GM18867 (cell line): ENCODE data around the gene SEMA4C.
A peak's percentile ranks its signal among the peaks of the same experiment; 100 is the strongest.

Experiments
- ATAC-seq: cut with Tn5 transposase; IDR thresholded peaks from one replicate; pipeline ENCODE4 v1.9.1; 2021; ENCODE audit warnings: mild to moderate bottlenecking, moderate library complexity; ENCODE audit not compliant: unreplicated experiment

Gene SEMA4C

GRCh38 chr2:96882230-96882629 lies 12.3 kb upstream of the SEMA4C start:
- no peak for ATAC-seq

DNA sequence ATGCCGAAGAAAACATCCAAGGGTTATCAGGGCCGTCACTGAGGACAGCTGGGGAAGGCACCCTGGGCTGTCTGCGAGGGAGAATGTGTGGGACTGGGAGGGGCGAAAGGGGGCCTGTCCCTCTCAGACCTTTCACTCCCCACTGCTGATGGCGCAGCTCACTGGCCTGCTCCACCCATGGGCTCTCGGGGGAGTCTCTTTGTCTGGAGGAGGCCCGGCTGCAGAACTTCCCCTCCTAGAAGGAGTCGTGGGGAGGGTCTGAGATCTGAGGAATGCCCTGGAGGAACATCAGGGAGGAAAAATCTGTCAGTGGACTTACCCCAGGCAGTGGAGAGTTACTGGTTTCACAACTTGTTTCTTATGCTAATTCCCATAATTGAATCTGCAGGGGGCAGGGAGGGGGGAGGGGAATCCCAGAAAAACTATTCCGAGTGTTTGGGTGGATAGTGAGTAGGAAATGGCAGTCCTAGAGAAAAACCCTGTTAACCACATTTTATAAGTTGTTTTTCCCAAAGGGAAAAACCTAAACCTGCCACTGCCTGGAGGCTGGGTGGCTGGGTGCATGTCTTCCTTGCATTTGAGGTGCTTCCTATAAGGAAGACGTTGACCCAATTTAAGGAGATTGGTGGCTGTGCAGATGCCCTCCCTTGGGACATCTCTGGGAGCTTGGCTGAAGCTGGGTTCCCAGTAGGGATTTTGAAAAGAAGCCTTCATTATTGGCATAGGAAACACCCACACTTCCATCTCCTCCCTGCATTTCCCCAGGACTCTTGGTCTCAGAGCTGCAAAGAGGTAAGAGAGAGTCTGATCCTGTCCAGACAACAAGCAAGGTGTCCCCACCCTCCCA lies 11.7 kb upstream of the SEMA4C start:
- no peak for ATAC-seq

DNA sequence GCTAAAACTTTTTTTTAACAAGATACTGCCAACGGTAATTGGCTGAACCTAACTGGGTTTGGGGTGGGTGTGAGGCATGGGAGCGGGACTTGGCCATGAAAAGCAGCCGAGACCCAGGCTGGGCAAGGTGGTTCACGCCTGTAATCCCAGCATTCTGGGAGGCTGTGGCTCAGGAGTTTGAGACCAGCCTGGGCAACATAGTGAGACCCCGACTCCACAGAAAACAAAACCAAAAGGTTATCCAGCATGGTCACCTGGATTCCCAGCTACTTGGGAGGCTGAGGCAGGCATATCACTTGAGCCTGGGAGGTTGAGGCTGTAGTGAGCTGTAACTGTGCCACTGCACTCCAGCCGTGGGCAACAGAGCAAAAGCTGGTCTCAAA lies 11.0 kb upstream of the SEMA4C start:
- ATAC-seq = no peak

DNA sequence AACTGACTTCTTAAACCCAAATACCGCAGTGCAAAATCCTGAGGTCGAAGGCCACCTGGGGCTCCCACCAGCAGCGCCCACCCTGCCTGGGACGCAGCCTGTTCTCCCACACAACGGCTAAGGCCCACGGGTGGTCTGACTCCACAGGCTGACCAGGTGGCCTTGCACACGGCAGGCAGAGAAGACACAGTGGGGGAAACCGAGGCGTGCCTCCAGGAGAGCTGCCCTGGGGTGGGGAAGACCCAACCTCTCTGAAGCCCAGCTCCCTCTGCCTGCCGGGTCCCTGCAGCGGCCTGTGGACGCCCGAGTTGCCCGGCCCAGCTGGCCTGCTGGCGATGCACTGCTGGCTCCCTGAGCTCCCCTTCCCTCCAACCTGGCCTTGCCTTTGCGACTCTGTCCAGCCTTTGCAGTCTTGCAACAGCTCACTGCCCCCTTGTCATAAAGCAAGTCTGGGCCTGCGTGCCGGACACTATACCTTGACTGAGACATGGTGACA lies 9.7 kb upstream of the SEMA4C start:
- no peak for ATAC-seq

- no peak for ATAC-seq
These were observed 9.1 kb upstream of the SEMA4C start for GRCh38 chr2:96878796-96879544.

DNA sequence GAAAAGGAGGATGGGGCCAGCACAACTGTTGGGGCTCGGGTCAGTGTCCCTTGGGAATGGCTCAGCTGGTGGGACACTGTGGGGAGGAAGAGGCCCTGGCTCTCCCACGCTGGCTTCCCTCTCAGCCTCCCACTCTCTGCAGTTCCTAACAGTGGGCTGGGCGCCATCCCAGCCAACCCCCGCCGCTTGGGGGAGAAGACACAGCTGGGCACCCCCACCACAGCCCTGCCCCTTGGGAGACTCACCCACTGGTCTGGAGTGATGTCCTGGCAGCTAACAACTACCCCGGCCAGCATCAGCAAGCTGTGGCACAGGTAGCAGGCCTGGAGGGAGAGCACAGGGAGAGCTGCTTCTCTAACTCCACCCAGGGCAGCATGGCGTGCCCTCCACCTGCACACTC lies 8.3 kb upstream of the SEMA4C start:
- no peak for ATAC-seq

DNA sequence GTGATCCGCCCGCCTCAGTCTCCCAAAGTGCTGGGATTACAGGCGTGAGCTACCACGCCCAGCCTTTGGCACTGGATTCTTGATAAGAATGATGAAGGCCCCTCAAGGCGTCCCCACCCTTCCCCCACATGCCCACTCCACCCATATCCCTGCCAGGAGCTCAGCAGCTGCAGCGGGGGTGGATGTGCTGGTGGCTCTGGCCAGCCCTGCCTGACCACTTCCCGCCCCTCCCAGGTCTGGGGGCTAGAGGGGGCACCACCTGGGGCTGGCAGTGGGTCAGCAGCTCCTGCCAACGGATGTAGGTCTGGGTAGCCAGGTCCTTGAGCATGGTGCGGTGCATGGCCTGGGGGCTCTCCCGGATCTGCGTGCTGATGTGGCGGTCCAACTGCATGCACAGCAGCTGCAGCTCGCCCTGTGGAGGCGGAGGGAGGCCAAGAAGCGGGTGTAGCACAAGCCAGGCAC lies 7.8 kb upstream of the SEMA4C start:
- no peak for ATAC-seq

GRCh38 chr2:96877042-96877451 lies 7.2 kb upstream of the SEMA4C start:
- ATAC-seq = no peak

DNA sequence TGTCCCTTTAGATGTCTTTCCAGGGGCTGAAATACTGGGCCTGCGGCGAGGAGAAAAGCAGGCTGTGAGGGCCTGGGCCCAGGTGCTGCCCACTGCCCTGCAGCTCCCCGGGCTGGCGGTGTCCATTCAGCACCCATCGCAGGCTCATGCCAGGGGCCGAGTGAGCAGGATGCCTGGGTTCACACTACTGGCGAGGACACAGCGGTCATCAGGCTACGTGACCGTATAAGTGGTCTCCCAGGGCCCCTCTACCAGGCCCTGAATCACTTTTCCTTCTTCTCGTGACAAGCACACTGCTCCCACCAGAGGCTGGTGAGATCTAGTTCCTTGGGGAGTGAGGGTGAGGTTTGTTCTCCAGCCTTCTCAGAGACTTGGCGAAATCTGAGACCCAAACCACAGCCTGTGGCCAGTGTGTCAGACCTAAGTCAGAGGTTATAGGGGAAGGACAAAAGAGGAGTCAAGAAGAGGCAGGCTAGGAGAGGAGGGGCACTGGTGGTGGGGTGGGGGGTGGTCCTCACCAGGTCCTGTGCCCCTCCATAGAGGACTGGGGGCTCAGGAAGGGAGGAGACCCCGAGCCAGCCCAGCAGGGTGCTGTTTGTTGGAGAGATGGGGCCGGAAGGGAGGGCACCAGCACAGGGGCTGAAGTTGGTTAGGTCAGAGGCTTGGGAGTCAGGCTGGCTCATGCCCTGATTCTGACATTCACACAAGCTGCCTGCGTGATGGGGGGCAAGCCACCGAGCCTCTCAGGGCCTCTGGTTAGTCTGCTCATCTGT lies 6.6 kb upstream of the SEMA4C start:
- no peak for ATAC-seq

GRCh38 chr2:96875498-96876268 lies 5.8 kb upstream of the SEMA4C start:
- ATAC-seq = no peak

GRCh38 chr2:96874198-96874831 lies 4.4 kb upstream of the SEMA4C start:
- ATAC-seq = peak; percentile 44

GRCh38 chr2:96873651-96874096 lies 3.8 kb upstream of the SEMA4C start:
- ATAC-seq = no peak

DNA sequence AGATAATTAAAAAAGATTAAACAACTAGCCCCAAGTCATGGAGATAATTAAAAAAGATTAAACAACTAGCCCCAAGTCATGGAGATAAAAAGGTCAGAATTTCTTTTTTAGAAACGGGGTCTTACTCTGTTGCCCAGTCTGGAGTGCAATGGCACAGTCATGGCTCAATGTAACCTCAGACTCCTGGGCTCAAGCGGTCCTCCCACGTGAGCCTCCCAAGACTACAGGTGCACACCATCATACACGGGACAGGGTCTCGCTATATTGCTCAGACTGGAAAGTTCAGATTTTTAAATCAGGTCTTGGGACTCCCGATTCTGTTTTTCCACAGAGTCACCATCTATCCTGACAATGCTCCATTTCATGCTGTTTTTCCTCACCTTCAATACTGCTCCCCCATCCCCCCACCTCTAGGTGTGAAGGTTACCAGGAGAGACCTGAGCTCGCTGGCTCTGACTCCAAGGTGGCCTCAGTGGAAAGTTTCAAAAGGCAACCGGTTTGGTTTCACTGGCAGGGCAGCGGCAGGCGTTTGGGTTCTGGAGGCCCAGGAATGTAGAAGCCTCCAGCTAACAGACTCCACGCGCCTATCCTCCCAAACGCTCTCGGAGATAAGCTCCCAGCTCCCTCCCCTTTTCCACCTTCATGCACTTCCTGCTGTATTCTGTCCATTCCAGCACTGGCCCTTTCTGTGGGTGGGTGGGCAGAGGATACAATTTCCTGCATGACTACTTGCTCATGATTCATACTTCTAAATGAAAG lies 2.9 kb upstream of the SEMA4C start:
- no peak for ATAC-seq

- no peak for ATAC-seq
These were observed 861 bp upstream of the SEMA4C start for GRCh38 chr2:96870626-96871255.

- ATAC-seq = no peak
These were observed 529 bp downstream of the SEMA4C start for GRCh38 chr2:96869281-96869821.

- peak; percentile 44 for ATAC-seq
These were observed 1.2 kb downstream of the SEMA4C start for GRCh38 chr2:96868555-96869280.

DNA sequence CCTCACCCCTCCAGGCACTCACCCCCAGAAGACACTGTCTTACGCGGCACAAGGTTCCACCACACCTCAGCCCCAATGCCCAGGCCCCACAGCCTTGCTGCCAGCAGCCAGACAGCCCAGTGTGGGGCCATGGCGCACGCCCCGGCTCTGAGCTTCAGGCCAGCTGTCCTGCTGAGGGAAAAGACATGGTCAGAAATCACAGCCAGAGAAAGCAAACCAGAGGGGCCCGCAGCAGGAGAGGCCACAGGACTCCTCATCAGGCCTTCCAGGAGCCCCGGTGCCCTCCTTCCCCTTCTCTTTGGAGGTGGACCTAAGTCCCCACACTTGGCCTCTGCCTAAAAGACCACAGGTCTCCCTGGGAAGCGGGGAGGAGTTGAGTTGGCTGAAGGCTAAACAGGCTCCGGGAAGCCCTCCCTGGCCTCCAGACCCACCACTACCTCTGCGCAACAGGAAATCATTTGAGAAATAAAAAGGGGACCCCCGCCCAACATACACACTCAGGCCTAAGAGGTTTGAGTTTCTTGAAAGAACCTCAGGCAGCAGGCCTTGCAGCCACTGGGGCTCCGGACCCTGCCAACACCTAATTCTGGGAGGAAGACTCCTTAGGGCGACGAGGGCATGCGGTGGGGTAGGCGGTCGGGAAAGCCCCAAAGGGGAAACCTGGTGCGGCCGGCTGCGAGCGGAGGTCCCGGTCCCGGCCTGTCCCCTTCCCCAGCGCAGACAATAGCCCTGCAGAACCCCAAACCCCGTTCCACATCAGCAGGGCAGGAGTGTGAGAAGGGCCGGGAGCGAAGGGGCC lies 1.9 kb downstream of the SEMA4C start:
- ATAC-seq = no peak
